Ovary (tissue), 3 donors: ENCODE results near the gene AFF4.

Experiments used
- CTCF ChIP-seq, 3 donors: fragments of 450-650 bp in 2 of 3; fragments of 200-600 bp in 1 of 3; IDR thresholded peaks; one replicate each; pipeline versions ENCODE4 v1.5.1 to v1.8.0; 2016 to 2022; ENCODE audit warnings: antibody characterized with exemption in 3 of 3, mild to moderate bottlenecking in 1 of 3
- EP300 ChIP-seq: sonication (generic); formaldehyde crosslinking; IDR thresholded peaks from one replicate; pipeline ENCODE4 v1.6.1; 2017; ENCODE audit warnings: antibody characterized with exemption
- donor health status: DM: no; HTN: no; CAD: no.

DNA sequence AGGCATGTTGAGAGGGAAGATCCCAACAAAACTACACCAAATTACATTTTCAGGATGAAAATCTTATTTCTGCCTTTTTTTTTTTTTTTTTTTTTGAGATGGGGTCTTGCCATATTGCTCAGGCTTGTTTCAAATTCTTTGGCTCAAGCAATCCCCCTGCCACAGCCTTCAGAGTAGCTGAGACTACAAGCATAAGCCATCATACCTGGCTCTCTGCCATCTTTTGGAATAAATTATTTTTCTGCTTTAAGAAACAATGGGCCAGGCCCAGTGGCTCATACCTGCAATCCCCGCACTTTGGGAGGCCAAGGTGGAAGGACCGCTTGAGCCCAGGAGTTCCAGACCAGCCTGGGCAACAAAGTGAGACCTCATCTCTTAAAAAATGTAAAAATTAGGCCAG lies 14.3 kb downstream of the AFF4 start:
- no peak for TF ChIP-seq CTCF (IDR thresholded peaks at IDR 0.05)
- no peak for TF ChIP-seq EP300
